ENCODE data around the gene NDUFV3.

DNA sequence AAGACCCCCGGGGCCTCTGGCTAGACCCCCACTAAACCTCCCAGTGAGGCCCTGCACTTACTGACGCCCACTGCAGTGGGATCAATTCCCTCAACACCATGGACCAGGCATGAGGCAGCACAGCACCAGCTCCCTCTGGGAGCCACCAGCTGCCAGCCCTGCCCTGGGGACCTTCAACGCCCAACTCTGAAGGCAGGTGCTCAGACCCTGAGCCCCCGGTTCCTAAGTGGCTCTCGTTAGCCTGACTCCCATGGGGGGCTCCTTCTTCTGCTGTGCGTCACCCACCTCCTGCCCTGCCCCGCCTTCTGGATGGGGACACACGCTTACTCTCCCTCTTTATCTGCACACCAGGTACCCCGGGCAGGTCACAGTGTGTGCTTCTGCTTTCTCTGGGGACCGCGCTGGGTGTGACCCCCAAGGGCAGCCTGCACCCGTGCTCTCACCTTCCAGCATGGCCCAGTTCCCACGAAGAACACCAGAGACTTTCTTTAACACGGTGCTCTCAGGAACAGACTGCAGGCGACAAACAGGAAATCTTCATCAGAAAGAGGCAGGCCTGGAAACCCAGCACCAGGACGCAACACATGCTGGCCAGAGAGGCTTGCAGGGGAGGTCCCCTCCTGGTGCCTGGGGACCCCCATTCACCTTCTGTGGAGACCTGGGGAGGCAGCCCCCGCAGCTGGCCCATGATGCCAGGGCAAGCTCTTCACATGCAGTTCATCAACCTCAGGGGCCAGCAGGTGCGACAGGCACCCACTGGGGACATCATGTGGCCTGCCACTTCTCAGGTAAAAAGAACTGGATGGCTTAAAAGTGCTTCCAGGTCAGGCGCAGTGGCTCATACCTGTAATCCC is 41.1 kb upstream of the NDUFV3 start:
- TF ChIP-seq EP300 (IDR thresholded peaks at IDR 0.05; ENCODE audit: borderline replicate concordance): no peak
- no peak for TF ChIP-seq TAF1 (IDR thresholded peaks at IDR 0.05; ENCODE audit: low read depth)
